ENCODE results near the gene UBE2L3.
"Not testable (repeated sequence)": the region's sequence is repeated elsewhere in the genome, so short reads cannot be mapped to it uniquely, and the experiment has no call there.

UBE2L3 gene

GRCh38 chr22:21634844-21635243 lies 67.3 kb downstream of the UBE2L3 start:
- Mint-ChIP-seq H3K9me3 (peaks cover 6% of the 10 kb centered on the region), H3K27ac (no peak overlapping the region), H3K36me3 (ENCODE audit: low read depth) (peaks cover 2% of the 10 kb centered on the region), H3K27me3 (peaks cover 3% of the 10 kb centered on the region), H3K4me3 (no peak overlapping the region), H3K4me1 (ENCODE audit: low read depth) (peaks cover 12% of the 10 kb centered on the region)
- intact Hi-C loops (cut with micrococcal nuclease): no loop called here

DNA sequence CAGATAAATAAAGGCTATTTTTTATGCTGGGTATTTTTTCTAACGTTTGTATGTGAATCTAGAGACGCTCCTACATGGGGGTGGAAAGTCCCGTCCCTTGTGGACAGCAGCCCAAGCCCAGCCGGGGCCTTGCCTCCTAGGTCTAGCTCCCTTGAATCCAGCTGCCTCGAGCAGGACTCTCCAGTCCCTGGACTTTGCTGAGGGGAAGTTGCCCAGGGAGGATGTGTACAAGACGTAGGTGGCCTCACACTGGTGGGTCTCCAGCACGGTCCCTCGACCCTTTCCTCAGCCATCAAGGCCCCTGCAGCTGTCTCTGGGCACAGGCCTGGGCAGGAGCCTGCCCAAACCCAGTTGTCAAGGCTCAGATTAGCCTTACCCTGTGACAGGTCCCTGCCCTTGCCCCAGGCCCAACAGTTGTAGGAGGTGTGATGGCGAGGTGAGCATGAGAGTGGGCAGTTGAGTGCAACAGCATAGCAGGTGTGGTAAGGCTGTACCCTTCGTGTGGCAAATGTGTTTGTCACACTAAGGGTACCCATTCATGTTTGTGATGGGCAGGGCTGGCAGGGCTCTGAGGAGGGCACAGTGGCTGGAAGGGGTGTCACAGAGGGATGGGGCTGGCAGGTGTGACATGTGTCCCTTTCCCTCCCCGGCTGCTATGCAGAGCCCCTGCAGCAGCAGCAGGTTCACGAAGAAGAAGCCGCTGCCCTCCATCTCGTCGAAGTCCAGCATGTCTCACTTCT lies 68.4 kb downstream of the UBE2L3 start:
- peak overlapping the region; percentile 23 for H3K27ac Mint-ChIP-seq
- H3K9me3 Mint-ChIP-seq: peaks cover 6% of the 10 kb centered on the region
- intact Hi-C loops (cut with micrococcal nuclease): no loop called here
- H3K4me1 Mint-ChIP-seq (ENCODE audit: low read depth): peaks cover 18% of the 10 kb centered on the region
- H3K36me3 Mint-ChIP-seq (ENCODE audit: low read depth): no peaks in the 10 kb centered on the region
- H3K4me3 Mint-ChIP-seq: no peak overlapping the region
- peaks cover 3% of the 10 kb centered on the region for H3K27me3 Mint-ChIP-seq

DNA sequence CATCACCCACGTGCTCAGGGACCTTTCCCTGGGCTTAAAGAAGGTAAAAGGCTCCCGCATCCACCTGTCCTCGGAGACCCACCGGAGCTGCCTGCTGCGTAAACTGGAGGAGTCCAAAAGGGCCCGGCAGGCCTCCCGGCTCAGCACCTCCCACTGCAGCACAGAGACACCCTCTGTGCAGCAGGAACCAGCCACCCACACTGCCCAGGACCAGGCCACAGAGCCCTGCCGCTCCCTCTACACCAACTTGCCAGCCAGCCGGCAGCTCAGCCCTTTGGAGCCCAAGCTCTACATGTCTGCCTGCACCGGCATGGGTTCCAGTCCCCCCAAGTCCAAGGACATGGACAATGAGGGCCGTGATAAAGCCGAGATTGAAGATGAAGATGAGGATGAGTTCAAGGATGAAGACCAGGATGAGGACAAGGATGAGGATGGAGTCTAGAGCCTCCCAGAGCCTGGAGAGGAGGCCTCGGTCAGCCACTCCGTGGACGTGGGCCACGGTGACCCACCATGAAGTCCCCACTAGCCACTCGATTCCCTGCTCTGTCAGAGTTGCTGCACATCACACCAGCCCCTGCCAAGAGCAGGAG lies 69.2 kb downstream of the UBE2L3 start:
- Mint-ChIP-seq H3K27me3 (peaks cover 3% of the 10 kb centered on the region), H3K27ac (no peak overlapping the region), H3K4me1 (ENCODE audit: low read depth) (peaks cover 25% of the 10 kb centered on the region), H3K36me3 (ENCODE audit: low read depth) (no peaks in the 10 kb centered on the region), H3K9me3 (peaks cover 6% of the 10 kb centered on the region), H3K4me3 (no peak overlapping the region)
- intact Hi-C loops (cut with micrococcal nuclease): no loop called here

DNA sequence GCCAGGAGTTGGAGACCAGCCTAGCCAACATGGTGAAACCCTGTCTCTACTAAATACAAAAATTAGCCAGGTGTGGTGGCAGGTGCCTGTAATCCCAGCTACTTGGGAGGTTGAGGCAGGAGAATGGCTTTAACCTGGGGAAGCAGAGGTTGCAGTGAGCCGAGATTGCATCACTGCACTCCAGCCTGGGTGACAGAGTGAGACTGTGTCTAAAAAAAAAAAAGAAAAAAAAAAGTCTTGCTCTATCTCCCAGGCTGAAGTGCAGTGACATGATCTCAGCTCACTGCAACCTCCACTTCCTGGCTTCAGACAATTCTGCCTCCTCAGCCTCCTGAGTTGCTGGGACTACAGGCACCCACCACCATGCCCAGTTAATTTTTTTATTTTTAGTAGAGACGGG lies 69.9 kb downstream of the UBE2L3 start:
- H3K27me3 Mint-ChIP-seq; H3K9me3 Mint-ChIP-seq; H3K4me3 Mint-ChIP-seq; intact Hi-C loops (cut with micrococcal nuclease); H3K36me3 Mint-ChIP-seq (ENCODE audit: low read depth); H3K27ac Mint-ChIP-seq: not testable (repeated sequence)
- peaks cover 27% of the 10 kb centered on the region for H3K4me1 Mint-ChIP-seq (ENCODE audit: low read depth)

GRCh38 chr22:21639359-21639758 lies 71.8 kb downstream of the UBE2L3 start:
- H3K4me1 Mint-ChIP-seq (ENCODE audit: low read depth): peaks cover 36% of the 10 kb centered on the region
- H3K27ac Mint-ChIP-seq: no peak overlapping the region
- H3K9me3 Mint-ChIP-seq: no peaks in the 10 kb centered on the region
- H3K4me3 Mint-ChIP-seq: no peak overlapping the region
- intact Hi-C loops (cut with micrococcal nuclease): no loop called here
- H3K36me3 Mint-ChIP-seq (ENCODE audit: low read depth): peaks cover 22% of the 10 kb centered on the region
- peaks cover 3% of the 10 kb centered on the region for H3K27me3 Mint-ChIP-seq

GRCh38 chr22:21640810-21641209 lies 73.3 kb downstream of the UBE2L3 start:
- Mint-ChIP-seq H3K4me3 (no peak overlapping the region), H3K9me3 (no peaks in the 10 kb centered on the region), H3K27me3 (no peaks in the 10 kb centered on the region), H3K36me3 (ENCODE audit: low read depth) (peaks cover 34% of the 10 kb centered on the region), H3K4me1 (ENCODE audit: low read depth) (peaks cover 36% of the 10 kb centered on the region), H3K27ac (peak overlapping the region; percentile 97)
- intact Hi-C loops (cut with micrococcal nuclease): loop anchor here (1.0 kb wide), 1 partner anchor 11 kb away; the partner anchor contains the start of gene YDJC

DNA sequence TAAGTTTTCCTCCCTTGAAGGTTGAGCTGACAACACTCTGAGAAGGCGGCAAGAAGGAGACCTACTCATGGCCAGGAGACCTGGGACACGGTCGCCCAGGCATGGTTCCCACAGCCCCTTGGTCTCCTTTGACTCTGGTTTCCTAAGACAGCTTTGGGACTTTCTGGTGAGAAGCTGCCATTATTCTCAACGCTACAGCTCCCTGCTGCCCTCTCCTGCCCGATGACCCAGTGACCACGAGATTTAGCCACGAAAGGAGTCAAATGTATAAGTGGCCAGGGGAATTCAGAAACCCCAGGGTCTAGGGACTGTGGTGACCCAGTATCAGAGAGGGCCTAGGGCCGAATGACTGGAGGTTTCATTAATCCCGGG lies 73.9 kb downstream of the UBE2L3 start:
- H3K27ac Mint-ChIP-seq: peak overlapping the region; percentile 97
- no peaks in the 10 kb centered on the region for H3K9me3 Mint-ChIP-seq
- peaks cover 40% of the 10 kb centered on the region for H3K4me1 Mint-ChIP-seq (ENCODE audit: low read depth)
- no peaks in the 10 kb centered on the region for H3K27me3 Mint-ChIP-seq
- H3K36me3 Mint-ChIP-seq (ENCODE audit: low read depth): peaks cover 40% of the 10 kb centered on the region
- intact Hi-C loops (cut with micrococcal nuclease): loop anchor here (1.0 kb wide), 1 partner anchor 11 kb away; the partner anchor contains the start of gene YDJC
- peak overlapping the region; percentile 92 for H3K4me3 Mint-ChIP-seq

GRCh38 chr22:21641789-21642583 lies 74.5 kb downstream of the UBE2L3 start, which contains the start of gene SDF2L1:
Gene SDF2L1 (plus strand): TSS chr22:21642302. CDS start chr22:21642337, 35 bp downstream.
- H3K27me3 Mint-ChIP-seq: no peaks in the 10 kb centered on the region
- no peaks in the 10 kb centered on the region for H3K9me3 Mint-ChIP-seq
- H3K4me3 Mint-ChIP-seq: peak within 1 kb of the TSS; percentile 92

DNA sequence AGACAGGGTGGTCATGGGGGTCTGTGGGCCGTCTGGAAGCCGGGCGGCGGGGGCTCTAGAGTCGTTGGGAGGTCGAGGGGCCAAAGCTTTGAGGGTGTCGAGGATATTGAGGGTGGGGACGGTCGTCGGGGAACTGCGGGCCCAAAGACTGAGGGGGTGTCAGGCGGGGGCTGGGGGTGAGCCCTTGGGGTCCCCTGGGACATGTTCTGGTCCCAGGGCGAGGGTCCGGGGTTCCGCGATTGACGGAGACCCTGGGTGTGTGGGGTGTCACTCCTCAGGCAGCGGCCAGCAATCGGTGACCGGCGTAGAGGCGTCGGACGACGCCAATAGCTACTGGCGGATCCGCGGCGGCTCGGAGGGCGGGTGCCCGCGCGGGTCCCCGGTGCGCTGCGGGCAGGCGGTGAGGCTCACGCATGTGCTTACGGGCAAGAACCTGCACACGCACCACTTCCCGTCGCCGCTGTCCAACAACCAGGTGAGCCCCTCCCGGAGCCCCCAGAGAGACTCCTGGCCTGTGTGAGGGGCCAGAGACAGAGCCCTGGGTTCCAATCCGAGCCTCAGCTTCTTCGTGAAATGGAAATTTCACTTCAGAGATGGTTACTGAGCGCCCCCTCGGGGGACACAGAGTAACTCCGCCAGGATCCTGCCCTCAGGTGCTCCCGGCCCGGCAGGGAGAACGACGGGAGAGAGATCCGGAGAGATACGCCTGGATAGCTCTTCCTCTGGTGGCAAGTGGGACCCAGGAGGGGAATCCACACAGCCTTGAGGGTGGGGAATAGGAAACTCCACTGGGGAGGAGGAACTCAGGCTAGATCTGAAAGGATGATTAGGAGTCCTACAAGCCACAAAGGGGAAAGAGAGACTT lies 75.3 kb downstream of the UBE2L3 start:
- peak overlapping the region; percentile 92 for H3K4me3 Mint-ChIP-seq
- no peaks in the 10 kb centered on the region for H3K27me3 Mint-ChIP-seq
- H3K4me1 Mint-ChIP-seq (ENCODE audit: low read depth): peaks cover 47% of the 10 kb centered on the region
- H3K27ac Mint-ChIP-seq: peak overlapping the region; percentile 97
- no peaks in the 10 kb centered on the region for H3K9me3 Mint-ChIP-seq
- intact Hi-C loops (cut with micrococcal nuclease): no loop called here
- H3K36me3 Mint-ChIP-seq (ENCODE audit: low read depth): peaks cover 53% of the 10 kb centered on the region

More at GRCh38 chr22:21641789-21642583, 74.5 kb downstream of the UBE2L3 start, which contains the start of gene SDF2L1:
- peaks cover 46% of the 10 kb centered on the region for H3K4me1 Mint-ChIP-seq (ENCODE audit: low read depth)
- H3K27ac Mint-ChIP-seq: peak within 1 kb of the TSS; percentile 97
- intact Hi-C loops (cut with micrococcal nuclease): loop anchor here (1.0 kb wide), 1 partner anchor 12 kb away; the partner anchor contains the start of gene YDJC
- H3K36me3 Mint-ChIP-seq (ENCODE audit: low read depth): peaks cover 46% of the 10 kb centered on the region

GRCh38 chr22:21643533-21644357 lies 76.2 kb downstream of the UBE2L3 start:
- H3K27ac Mint-ChIP-seq: no peak overlapping the region
- H3K36me3 Mint-ChIP-seq (ENCODE audit: low read depth): peaks cover 58% of the 10 kb centered on the region
- H3K9me3 Mint-ChIP-seq: no peaks in the 10 kb centered on the region
- intact Hi-C loops (cut with micrococcal nuclease): no loop called here
- no peaks in the 10 kb centered on the region for H3K27me3 Mint-ChIP-seq
- H3K4me3 Mint-ChIP-seq: peak overlapping the region; percentile 92
- H3K4me1 Mint-ChIP-seq (ENCODE audit: low read depth): peaks cover 47% of the 10 kb centered on the region

GRCh38 chr22:21645513-21645912 lies 78.0 kb downstream of the UBE2L3 start:
- H3K4me3 Mint-ChIP-seq; intact Hi-C loops (cut with micrococcal nuclease); H3K27ac Mint-ChIP-seq; H3K27me3 Mint-ChIP-seq; H3K9me3 Mint-ChIP-seq: not testable (repeated sequence)
- peaks cover 75% of the 10 kb centered on the region for H3K36me3 Mint-ChIP-seq (ENCODE audit: low read depth)
- H3K4me1 Mint-ChIP-seq (ENCODE audit: low read depth): peaks cover 53% of the 10 kb centered on the region

DNA sequence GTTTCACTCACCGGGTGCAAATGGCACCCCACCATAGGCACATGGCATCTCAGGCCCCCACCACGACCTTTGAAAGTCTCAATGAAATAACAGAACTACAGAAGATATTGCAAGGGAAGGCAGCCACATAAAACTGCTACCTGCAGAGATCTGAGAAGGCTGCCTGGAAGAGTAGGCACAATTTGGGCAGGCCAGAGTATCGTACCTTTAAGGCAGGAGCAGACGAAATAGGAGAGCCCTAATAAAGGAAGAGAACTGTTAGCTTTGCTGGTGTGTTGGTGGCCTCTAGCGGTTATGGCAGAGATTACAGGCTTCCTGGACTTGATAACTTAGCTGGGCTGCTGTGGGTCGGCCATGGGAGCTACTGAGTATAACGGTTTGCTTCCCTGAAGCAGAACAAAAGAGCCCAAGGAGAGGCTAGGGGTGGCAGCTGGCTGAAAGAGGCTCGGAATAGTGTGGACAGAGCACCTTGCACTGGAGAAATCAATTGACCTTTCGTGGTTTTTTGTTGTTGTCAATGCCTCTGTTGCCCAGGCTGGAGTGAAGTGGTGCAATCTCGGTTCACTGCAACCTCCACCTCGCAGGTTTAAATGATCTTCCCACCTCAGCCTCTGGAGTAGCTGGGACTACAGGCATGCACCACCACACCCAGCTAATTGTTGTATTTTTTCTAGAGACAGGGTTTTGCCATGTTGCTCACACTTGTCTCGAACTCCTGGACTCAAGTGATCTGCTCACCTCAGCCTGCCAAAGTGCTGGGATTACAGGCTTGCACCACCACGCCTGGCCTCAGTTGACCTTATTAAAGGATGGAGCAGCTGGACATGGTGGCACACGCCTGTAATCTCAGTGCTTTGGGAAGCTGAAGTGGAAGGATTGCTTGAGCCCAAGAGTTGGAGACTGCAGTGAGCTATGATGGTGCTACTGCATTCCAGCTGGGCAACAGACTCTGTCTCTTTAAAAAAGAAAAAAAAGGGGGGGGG lies 79.4 kb downstream of the UBE2L3 start:
- Mint-ChIP-seq H3K9me3 (no peaks in the 10 kb centered on the region), H3K4me3 (no peak overlapping the region), H3K27me3 (peaks cover 2% of the 10 kb centered on the region), H3K27ac (no peak overlapping the region), H3K36me3 (ENCODE audit: low read depth) (peaks cover 84% of the 10 kb centered on the region), H3K4me1 (ENCODE audit: low read depth) (peaks cover 54% of the 10 kb centered on the region)
- intact Hi-C loops (cut with micrococcal nuclease): no loop called here
